GM18508 (cell line): ENCODE results near the gene RASSF8.
A peak's percentile ranks its signal among the peaks of the same experiment; 100 is the strongest.

Source experiments
- ATAC-seq: cut with Tn5 transposase; IDR thresholded peaks from one replicate; pipeline ENCODE4 v1.9.1; 2021; ENCODE audit warnings: moderate number of reproducible peaks; ENCODE audit not compliant: insufficient read depth, unreplicated experiment

Gene RASSF8

GRCh38 chr12:26095186-26095585 is 136.7 kb downstream of the RASSF8 start:
- no peak for ATAC-seq

GRCh38 chr12:26096036-26096435 is 137.6 kb downstream of the RASSF8 start:
- ATAC-seq: no peak

GRCh38 chr12:26097046-26097878 is 138.8 kb downstream of the RASSF8 start:
- ATAC-seq: no peak

- ATAC-seq: no peak
Observed at GRCh38 chr12:26100666-26101349, 142.3 kb downstream of the RASSF8 start.

- no peak for ATAC-seq
Observed at GRCh38 chr12:26101350-26101734, 142.9 kb downstream of the RASSF8 start.

- no peak for ATAC-seq
Observed at GRCh38 chr12:26101763-26102162, 143.3 kb downstream of the RASSF8 start.

GRCh38 chr12:26102953-26103352 is 144.5 kb downstream of the RASSF8 start:
- no peak for ATAC-seq

- no peak for ATAC-seq
Observed at GRCh38 chr12:26106347-26106746, 147.9 kb downstream of the RASSF8 start.

GRCh38 chr12:26108915-26109314 is 150.4 kb downstream of the RASSF8 start:
- no peak for ATAC-seq

GRCh38 chr12:26109343-26109881 is 150.9 kb downstream of the RASSF8 start:
- no peak for ATAC-seq

- ATAC-seq: no peak
Observed at GRCh38 chr12:26112232-26112631, 153.8 kb downstream of the RASSF8 start.

- no peak for ATAC-seq
Observed at GRCh38 chr12:26112703-26113147, 154.2 kb downstream of the RASSF8 start.

GRCh38 chr12:26113181-26113654 is 154.7 kb downstream of the RASSF8 start:
- ATAC-seq: no peak

- ATAC-seq: peak; percentile 43
Observed at GRCh38 chr12:26113853-26114719, 155.6 kb downstream of the RASSF8 start.

GRCh38 chr12:26114720-26115401 is 156.4 kb downstream of the RASSF8 start:
- no peak for ATAC-seq

GRCh38 chr12:26116829-26117715 is 158.6 kb downstream of the RASSF8 start:
- no peak for ATAC-seq

GRCh38 chr12:26118308-26118707 is 159.8 kb downstream of the RASSF8 start:
- ATAC-seq: no peak

- peak; percentile 36 for ATAC-seq
Observed at GRCh38 chr12:26119391-26119989, 161.0 kb downstream of the RASSF8 start.
